ENCODE measurements around the gene MRPS27.
"Not testable (repeated sequence)": the region's sequence is repeated elsewhere in the genome, so short reads cannot be mapped to it uniquely, and the experiment has no call there.

MRPS27 gene

GRCh38 chr5:72191404-72191803 lies 128.6 kb downstream of the MRPS27 start:
- DNase-seq = no peak

- no peak for DNase-seq
Observed at GRCh38 chr5:72189146-72189545, 130.9 kb downstream of the MRPS27 start.

GRCh38 chr5:72188166-72188565 lies 131.9 kb downstream of the MRPS27 start:
- DNase-seq = no peak

- DNase-seq = no peak
Observed at GRCh38 chr5:72187388-72188075, 132.5 kb downstream of the MRPS27 start.

- no peak for DNase-seq
Observed at GRCh38 chr5:72185496-72186329, 134.3 kb downstream of the MRPS27 start.

- no peak for DNase-seq
Observed at GRCh38 chr5:72184408-72184807, 135.6 kb downstream of the MRPS27 start.

- no peak for DNase-seq
Observed at GRCh38 chr5:72183101-72183520, 136.9 kb downstream of the MRPS27 start.

- DNase-seq = no peak
Observed at GRCh38 chr5:72182686-72183085, 137.4 kb downstream of the MRPS27 start.

GRCh38 chr5:72180925-72181324 lies 139.1 kb downstream of the MRPS27 start:
- DNase-seq = no peak

- no peak for DNase-seq
Observed at GRCh38 chr5:72179816-72180440, 140.1 kb downstream of the MRPS27 start.

GRCh38 chr5:72179028-72179815 lies 140.8 kb downstream of the MRPS27 start:
- no peak for DNase-seq

- no peak for DNase-seq
Observed at GRCh38 chr5:72177538-72177937, 142.5 kb downstream of the MRPS27 start.

- no peak for DNase-seq
Observed at GRCh38 chr5:72172786-72173185, 147.3 kb downstream of the MRPS27 start.

GRCh38 chr5:72171667-72172066 lies 148.4 kb downstream of the MRPS27 start:
- DNase-seq = no peak

- not testable (repeated sequence) for DNase-seq
Observed at GRCh38 chr5:72171181-72171580, 148.9 kb downstream of the MRPS27 start.

- no peak for DNase-seq
Observed at GRCh38 chr5:72170101-72170500, 149.9 kb downstream of the MRPS27 start.
